Activated effector memory CD4-positive, alpha-beta T cell treated with anti-CD3 and anti-CD28 coated beads, Interleukin-2, amount 50 U/mL, for 16 hours (primary cell): Measurements from ENCODE around the gene ELP5.

ENCODE experiments used
- DNase-seq: peaks from one replicate; pipeline ENCODE4 v3.0.0-alpha.2; 2020

ELP5 gene

DNA sequence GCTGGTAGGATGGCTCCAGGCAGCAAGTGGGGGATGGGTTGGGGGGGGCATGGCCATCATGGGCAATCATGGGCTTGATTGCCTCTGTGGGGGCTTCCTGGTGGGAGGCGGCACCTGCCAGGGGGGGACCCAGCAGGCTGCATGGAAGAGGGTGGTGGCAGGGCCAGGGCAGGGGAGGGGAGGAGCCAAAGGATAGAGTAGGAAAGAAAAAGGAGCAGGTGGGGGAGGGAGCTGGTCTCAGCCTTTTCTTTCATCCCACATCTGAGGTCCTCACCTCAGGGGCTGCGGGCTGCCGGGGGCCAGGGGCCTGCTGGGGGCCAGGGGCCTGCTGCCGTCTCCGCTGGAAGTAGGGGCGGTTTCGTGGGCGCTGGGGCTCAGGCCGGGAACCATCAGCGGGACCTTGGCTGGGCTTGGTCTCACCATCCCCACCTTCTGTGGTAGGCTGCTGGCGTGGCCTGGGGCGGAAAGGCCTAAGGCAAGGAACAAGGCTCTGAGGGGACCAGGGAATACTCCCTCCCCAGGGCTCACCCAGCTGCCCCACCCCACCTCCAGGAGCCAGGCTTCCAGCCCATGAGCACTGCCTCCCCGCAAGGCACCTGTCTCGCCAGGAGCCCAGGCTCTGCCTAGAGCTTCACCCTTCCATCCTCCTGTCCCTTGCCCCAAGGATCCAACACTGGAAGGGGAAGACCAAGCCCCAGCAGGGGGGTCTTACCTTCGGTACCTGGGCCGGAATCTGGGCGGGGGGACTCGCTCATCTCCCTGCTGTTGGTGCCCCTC is 37.4 kb downstream of the ELP5 start:
- no peak for DNase-seq

DNA sequence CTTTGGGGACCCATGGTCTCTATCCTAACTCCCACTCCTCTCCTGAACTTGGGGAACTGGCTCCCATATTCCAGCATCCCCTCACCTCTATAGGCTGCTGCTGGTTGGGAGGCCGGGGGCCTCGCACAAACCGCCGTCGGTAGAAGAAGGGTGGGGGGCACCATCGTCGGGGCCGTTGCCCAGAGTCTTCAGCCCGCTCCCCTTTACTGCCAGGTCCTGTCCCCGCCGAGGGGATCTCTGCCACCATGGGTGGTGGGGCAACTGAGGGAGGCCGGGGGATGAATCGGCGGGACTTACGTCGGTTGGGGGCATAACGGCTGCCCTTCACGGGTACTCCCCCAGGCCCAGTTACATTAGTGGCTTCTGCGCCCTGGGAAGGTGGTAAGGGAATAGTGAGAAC is 38.2 kb downstream of the ELP5 start:
- no peak for DNase-seq

DNA sequence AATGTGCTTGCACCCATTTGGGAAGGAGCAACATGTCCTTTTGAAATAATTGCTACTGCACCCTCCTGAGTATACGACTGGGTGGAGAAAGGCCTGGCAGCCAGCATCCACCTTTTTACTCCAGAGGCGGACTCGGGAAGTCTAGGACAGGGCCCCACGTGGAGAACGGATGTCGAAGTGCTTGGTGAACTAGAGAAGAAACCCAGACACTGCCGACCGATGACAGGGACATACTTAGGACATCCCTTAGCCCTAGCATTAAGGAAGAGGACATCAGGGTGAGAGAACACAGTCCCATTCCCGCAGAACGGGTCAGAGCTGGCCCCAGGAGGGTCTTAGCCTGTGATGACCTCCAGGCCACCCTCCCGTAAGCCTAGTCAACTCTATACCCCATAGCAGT is 38.7 kb downstream of the ELP5 start:
- no peak for DNase-seq

DNA sequence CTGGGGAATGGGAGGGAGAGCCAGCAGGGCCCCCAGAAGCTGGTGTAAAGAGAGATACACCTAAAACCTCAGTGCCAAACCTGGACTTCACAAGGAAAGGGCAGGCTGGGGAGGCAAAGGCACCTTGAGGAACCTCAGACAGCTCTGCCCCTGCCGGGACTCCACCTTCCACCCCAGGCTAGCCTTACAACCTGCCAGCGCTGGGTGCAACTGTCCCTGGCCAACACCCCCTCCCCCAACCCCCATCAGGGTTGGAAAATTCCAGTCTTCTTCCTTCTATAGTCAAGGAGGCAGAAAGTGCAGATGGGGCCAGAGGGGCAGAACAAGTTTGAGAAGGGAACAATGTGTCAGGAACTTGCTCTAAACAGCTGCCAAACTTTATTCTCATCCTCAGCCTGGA is 40.2 kb downstream of the ELP5 start:
- no peak for DNase-seq

DNA sequence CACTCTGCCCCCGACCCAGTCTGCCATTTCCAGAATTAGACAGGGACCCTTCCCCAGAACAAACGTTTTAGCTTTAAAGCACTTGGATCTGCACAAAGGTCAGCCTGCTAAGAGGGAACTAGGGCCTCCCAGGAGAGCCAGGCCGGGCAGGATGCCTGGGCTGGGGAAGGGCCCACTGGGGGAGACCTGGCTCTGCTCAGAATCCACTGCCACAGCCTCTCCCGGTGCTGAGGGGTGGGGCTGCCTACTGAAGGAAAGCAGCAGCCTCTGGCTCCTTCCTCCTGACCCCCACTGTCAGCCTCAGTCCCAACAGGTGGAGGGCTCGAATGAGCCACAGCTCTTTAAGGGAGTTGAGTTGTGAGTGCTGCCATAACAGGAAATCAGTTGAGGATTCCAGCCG is 40.7 kb downstream of the ELP5 start:
- DNase-seq: no peak

DNA sequence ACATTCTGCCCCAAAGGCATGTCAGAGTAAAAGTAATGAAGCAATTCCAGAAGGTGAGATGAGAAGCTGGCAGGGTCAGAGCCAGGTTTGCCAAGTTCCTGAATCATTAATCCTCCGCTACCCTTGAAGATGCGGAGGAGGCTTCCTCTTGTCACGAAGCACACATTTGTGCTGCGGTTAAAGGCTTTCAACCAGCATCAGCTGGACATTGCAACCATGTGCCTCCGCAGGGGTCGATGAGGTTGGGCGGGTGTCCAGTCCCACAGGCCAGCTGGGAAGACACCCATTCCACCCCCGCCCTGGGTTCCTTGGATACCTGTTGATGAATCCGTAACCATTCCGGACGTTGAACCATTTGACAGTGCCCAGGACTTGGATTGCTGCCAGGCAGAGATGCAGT is 41.1 kb downstream of the ELP5 start:
- no peak for DNase-seq

DNA sequence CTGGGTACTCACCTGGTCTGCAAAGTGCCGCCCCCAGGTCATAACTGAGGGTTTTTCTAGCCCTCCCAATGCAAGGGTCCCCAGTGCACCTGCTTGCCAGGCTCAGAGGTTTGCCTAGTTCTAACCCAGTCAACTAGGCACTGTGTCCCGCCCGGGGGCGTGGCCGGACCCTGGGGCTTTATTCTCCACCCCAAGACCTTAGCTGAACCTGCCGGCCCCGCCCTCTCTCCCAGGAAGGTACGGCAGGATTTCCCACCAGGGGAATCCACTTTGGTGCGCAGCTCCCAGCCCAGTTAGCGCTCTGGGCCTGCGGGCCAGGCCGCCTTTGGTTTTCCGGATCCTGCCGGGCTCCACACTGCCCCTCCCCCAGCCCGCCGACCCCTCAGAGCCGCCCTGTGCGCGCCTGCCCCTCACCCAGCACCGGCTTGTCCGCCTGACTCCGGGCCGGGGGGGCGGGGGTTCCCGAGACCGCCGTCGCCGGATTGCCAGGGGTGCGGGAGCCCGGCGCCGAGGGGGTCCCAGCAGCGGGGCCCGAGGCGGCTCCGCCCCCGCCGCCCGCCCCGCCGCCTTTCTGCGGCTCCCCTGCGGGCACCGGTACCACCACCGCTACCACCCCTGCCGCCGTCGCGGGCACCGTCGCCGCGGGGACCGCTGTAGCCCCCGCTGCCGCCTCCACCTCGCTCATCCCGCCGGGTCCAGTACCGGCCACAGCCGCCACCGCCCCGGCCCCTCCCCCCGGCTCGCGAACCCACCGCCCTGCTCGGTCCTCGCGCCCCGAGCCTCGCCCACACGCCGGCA is 42.0 kb downstream of the ELP5 start:
- peak; percentile 72 for DNase-seq

DNA sequence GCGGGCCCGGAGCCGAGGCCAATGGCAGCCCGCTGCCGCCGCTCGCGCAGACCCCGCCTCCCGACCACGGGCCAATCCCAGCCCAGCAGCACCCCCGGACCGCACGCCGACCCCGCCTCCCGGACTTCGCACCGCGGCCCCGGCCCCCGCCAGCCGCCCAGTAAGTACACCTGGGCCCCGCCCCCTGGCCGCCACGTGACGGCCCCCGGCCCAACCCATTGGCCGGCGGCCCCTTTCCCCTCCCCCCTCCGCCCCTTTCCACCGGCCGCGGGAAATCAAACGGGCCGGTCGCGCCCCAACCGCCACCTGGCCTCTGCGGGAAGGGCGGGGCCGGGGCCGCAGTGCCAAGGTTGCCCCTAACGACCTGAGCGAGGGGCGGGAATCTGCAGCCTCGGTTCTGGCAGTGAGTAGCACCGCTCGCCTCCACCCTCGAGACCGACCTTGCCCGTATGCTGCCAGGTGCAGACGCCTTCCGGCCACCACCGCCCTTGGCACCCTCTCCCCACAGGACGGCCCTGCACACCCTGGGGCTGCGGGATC is 42.7 kb downstream of the ELP5 start, which contains the start of gene YBX2:
YBX2 (minus strand) TSS at position 26 of the 540 bp plus-strand sequence. CDS start 139 bp downstream, outside the sequence.
- DNase-seq: peak; percentile 91

DNA sequence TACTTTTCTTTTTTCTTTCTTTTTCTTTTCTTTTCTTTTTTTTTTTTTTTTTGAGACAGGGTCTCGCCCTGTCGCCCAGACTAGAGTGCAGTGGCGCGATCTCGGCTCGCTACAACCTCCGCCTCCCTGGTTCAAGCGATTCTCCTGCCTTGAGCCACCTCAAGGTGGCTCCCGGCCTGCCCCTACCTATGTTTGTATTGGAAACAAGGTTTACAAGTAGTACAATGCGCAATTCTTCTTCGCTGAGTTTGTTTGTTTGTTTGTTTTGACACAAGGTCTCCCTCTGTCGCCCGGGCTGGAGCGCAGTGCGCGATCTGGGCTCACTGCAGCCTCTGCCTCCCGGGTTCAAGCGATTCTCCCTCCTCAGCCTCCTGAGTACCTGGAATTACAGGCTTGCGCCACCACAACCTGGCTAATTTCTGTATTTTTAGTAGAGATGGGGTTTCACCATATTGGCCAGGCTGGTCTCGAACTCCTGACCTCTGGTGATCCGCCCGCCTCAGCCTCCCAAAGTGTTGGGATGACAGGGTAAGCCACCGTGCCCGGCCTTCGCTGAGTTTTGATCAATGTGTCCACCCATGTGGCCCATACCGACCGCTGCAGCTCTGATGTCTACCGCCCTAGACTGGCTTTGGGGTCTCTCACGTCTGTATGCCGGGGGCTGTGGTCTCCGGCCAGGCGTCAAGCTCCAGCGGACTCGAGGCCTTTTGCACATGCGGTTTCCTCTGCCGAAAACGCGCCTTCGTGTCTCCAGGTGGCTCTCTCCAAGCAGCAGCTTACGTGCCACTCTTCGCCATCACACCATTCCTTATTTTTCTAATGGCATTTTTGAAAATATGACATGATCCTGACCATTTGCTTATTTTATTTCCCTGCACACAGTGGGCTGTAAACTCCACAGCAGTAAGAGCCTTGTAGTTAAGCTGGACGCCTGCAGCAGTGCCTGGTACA is 43.5 kb downstream of the ELP5 start:
- DNase-seq: no peak

DNA sequence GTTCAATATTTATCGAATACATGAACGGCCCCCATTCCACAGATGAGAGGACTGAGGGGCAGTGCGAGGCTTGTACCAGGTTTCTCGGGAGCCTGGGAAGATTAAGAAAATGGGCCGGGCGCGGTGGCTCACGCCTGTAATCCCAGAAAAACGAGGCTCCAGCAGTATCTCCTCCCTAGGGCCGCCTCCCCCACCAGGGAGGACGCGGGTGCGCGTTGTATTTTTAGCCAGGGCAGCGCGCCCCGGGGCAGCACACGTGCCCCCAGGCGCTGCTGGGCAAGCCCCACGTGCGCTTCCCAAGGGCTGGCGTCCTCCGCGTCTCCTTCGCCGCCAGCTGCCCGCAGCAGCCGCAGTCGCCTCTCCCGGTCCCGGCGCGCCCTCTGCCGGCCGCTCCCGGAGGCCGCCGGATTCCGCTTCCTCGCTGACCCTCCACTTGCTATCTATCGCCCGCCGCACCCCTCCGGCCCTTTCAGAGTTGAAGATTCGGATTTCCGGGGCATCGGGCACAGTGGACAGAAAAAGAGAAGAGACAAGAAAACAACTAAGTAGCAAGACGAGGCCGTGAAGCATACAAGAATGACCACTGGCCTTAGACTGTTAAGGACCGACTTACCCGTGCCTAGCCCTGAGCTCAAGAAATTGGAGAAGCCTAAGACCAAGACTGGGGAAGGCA is 44.3 kb downstream of the ELP5 start:
- DNase-seq: peak; percentile 89

DNA sequence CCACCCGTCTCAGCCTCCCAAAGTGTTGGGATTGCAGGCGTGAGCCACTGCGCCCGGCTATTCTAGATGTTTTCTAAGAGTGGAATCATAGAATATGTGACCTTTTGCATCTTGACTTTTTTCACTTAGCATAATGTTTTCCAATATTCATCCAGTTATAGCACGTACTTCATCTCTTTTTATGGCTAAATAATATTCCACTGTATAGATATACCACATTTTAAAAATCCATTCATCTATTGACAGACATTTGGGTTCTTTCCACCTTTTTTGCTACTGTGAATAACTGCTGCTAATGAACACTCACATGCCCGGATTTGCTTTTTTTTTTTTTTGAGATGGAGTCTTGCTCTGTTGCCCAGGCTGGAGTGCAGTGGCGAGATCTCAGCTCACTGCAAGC is 52.2 kb downstream of the ELP5 start:
- no peak for DNase-seq

DNA sequence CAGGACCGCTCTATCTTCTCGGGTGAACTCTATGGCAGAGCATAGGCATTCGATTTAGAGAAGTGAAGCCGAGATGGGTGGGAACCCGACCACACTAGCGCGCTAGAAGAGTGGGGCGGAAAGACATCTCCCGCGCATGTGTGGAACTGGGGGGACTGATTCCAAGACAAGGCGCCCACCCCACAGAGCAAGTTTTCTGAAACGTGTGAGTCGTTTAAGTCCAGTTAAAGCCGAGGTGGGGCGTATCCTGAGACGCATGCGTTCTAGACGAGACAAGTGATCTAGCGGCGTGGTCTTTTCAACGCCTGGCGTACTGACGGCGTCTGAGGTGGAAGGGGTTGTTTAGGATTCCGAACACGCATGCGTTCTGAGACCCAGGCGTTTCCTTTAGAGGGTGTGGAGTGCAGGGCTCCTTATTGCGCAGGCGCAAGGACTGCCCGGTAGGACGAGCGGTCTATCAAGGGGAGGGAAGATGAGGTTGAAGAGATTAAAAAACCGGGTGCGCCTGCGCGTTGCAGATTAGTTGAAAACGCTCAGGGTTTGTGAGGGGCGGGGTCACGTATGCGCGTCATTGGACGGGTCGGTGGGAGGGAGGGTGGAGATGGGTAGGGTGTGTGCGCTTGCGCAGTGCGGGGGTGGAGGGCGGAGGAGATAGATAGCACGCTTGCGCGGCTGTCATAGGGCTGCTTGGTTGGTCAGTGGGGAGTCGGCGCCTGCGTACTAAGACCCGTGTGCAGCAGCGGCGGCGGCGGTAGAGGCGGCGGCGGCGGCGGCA is 55.1 kb downstream of the ELP5 start, which contains the start of gene EIF5A:
EIF5A (plus strand) TSS at position 718 of the 775 bp plus-strand sequence. CDS start 2,008 bp downstream, outside the sequence.
- DNase-seq: peak; percentile 100

DNA sequence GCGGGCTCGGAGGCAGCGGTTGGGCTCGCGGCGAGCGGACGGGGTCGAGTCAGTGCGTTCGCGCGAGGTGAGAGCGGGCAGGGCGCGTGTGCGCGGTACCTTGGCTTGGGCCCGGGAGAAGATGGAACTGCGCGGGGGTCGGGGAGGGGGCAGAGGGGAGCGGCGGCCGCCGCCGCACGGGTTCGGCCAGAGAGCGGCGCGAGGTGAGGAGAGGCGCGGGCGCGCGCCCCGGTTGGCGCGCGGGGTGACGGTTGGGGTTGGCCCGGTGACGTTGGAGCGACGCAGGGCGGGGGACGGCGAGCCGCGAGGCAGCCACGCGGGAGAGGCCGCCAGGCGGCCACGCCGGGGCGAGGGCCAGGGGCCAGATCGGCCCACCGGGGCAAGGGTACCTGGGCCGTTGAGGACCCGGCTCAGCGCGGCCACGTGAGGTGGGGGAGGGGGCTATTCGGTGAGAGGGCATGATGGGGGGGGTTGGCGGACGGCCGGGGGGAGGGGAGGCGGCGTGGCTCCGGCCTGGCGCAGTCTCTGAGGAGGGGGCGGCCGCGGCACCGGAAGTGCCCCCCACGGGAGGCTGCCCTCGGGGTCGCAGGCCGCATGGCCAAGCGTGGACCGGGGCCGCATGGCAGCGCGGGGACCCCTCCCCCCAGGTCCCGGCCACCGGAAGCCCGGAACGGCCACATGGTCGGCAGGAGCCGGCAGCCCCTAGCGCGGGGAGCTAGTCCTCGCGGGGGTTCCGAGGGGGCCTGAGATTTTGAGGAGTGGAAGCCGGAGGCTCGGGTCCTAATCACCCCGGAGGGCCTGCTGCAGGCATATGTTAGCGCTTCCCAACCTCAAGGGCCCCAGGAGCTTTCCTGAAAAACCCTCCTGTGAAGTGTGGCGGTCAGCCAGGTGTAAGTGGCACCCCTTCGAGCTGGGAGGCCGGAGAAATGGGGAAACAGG is 55.9 kb downstream of the ELP5 start:
- peak; percentile 83 for DNase-seq

DNA sequence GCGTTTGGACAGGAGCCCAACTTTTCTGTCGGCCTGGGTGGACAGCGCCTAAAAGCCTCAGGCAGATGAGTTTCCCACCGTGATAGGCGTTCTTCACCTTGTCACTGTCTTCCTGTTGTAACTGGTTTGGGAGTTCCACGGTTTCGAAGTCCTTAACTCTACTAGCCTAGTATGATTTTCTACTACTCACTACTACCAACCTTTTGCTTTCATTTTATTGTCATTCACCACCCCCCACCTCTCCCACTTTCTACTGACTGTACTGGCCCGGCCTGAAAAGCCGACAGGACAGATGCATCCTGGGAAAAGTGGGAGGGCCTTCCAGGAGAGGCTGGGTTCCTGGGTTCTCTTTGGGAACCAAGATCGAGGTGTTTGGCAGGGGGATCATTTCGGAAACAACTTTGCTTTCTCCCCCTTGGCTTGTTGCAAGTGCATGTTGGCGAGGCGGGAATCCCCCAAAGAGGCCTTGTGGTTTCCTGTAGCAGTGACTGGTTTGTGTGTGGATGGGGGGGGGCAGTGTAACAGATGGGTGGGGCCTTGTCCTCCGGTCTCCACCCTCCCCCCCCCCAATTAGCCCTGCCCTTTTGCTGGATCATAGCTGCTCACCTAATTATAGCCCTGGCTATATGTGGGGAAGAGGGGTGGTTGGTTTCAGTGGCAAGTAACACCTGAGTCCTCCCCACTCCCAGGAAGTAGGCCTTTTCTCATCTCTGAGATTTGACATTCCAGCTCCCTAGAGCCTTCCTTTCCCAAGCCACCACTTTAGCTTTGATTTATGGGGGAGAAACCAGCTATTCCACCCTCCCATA is 56.8 kb downstream of the ELP5 start:
- peak; percentile 94 for DNase-seq
